ENCODE data around the gene NRG2.

The NRG2 gene

DNA sequence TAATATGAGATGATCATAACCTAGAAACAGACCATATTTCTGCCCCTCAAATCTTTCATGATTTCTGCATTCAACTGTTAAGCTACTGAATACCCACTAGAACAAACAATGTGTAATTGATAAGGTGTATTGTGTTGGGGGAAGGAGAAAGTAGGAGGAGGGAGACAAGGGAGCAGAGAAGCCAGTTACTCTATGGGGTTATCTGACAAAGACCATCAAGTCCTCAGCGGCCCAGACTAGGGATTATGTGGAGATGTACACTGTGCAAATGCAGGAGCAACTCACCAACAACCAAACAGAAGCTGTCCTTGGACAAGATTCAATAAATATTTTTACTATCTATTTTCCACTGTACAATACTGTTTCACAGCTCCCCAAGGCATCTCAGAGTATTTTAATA is 2.7 kb downstream of the NRG2 start:
- no peak for DNase-seq

DNA sequence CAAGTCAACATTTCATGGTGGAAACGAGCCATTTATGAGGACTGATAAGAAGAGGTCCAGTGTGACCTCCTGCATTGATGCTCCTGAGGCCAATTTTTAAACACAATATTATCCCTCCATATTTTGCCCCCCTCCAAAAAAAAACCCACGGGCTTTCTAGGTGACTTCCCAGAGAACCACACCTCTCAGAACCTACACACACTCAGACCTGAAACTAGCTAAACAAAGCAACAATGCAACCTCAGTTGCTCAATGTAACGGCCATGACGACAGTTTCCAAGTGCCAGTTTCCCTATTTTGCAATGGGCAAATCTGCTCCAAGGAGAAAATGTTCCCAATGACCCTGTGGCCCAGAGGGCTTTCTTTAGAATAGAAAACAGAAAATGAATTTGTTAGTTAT is 3.5 kb downstream of the NRG2 start:
- DNase-seq = no peak

DNA sequence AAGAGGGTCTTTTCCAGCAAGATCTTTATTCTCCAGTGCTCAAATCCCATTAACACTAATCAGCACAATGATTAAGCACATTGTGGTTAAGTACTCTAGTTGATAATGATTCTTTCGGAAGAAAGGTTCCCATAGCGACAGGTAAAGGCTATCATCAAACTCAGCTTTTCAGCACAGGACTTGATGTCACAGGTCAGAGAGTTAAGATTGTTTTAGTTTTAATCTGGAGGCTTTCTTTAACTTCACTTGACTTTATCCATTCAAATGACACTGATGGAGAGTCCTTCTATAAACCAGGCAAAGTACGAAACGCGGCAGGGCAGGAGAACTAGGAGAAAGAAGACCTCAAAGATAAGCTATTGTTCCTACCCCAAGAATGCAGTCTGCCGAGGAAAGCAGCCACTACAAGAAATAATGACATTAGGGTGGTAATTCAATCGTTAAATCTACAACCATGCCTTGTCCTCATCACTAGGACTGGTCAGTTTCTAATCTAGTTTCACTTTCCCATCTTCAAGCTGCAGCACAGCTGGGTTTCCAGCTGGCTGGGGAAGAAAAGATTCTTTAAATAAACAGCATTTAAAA is 4.6 kb downstream of the NRG2 start:
- DNase-seq = no peak

DNA sequence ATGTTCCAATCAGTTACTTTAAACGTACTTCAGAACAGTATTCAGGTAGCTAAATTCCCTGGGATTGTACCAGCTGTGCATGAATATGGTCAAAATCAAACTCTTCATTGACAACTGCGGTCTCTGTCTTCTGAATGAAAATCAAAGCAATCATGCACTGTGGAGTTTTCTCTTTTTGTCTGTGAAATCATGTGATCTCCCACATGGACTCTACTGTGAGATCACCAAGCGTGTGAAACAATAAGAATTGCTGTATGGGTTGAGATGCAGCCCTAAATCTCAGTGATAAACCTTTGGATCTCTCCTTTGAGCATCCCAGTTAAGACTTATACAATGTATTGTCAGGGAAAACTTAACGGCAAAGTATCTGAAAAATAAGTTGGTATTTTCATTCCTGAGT is 6.1 kb downstream of the NRG2 start:
- DNase-seq = no peak

DNA sequence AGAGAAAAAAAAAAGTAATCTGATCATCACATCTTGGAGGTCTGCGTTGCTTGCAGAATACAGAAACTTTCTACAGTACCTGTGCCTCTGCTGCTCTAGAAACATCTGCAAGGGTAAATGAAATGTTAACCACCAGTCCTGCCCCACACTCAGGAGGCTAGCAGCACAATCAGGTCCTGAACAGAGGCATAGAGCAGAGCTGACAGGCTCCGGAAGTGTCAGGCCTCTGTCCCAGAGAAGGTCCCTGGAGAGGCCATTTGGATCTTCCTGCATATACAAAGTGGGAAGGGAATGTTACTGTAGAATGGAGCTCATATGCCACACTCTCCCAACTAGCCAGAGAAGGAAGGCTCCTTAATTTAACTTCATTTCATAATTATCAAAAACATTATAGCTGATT is 7.2 kb downstream of the NRG2 start:
- DNase-seq = no peak

DNA sequence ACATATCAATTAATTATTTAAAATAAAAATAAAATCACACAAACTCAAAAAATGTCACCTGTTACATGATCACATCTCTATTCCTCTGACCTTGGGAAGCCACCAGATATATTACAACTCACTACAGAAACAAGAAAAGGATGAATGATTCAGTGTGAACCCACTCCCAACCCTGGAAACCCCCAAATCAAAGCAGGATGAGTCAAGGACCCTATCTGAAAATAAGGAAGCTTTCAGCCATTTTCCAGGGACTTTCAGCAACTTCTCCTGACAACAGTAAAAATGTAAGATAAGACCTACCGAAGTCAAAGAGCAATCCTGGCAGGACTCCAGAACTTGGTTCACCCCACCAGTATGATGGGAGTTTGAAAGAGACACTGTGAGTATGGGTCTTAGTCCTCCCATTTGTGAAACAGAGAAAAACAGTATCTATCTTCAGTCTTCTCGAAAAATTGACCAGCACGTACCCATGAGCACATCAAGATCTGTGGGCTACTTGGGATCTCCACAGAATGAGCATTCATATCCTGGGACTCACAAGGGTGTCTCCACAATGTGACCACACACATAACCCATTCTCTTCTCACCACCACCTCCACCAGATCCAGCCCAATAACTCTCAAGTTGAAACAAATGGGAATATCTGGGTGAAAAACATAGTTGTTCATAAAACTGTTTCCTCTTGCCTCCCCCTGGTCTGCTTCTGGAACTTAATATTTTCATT is 9.9 kb downstream of the NRG2 start:
- DNase-seq = no peak

DNA sequence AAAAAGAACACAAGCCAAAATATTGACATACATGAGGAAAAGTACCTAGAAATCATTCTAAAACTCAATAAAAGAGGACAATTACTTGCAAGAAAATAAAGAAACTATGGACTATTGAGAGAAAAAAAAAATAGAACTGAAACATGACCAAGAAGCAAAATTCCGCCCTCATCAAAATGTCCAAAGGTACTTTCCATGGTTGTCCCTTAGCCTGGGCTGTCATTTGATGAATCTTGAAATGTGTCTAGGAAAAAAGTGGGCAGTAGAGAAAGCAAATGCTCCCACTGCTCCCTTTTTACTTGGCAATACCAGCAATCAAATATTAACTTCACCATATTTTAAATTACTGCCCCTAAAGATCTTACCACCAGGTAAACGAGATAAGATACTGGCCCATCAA is 10.8 kb downstream of the NRG2 start:
- no peak for DNase-seq

DNA sequence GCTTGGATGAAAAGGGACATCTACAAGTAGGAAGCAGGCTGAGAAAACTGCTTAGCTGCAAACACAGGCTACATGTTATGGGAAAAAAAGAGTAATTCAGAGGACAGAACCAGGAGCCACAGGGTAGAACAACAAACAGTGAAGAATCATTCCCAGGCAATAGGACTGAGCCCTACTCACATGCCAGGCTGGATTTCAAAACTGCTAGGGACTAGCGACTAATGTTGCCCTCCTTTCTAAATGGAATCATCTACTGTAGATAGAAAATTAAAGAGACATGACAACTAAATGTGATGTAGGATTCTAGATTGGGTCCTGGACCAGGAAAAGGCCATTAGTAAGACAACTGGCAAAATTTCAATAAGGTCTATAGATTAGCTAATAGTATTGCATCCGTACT is 15.3 kb downstream of the NRG2 start:
- no peak for DNase-seq

DNA sequence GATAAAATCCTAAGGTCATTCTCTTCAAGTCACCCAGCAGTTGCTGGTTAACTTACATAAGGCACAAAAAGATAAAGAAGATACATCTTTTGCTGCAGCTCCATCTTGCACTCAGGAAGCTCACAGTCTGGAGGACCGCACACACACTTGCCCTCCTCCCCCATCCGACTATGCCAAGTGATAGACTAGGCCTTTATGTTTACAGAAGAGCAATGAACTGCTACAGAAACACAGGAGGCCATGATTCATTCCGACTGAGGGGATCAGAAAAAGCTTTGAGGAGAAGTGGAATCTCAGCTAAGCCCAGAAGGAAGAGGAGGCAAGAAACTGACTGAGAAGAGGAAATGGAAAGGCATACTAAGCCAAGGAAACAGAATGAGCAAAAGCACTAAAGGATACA is 17.4 kb downstream of the NRG2 start:
- no peak for DNase-seq

DNA sequence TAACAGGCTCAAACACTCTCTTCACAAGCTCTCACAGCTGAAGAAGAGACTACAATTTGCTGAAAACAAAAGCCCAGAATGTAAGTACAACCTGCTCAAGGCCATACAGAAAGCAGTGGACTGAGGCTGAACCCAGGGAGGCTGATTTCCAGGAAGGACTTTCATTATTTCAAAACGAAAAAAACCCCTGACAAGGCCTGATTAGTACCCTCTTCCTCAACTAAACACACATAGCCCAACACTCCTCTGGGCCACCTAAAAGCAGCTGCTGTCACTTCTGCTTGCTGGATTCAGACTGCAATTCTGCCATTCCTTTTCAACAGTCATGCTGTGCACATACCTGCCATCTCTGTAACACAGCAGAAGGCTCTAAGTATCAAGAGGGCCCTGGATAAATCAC is 18.2 kb downstream of the NRG2 start:
- no peak for DNase-seq

DNA sequence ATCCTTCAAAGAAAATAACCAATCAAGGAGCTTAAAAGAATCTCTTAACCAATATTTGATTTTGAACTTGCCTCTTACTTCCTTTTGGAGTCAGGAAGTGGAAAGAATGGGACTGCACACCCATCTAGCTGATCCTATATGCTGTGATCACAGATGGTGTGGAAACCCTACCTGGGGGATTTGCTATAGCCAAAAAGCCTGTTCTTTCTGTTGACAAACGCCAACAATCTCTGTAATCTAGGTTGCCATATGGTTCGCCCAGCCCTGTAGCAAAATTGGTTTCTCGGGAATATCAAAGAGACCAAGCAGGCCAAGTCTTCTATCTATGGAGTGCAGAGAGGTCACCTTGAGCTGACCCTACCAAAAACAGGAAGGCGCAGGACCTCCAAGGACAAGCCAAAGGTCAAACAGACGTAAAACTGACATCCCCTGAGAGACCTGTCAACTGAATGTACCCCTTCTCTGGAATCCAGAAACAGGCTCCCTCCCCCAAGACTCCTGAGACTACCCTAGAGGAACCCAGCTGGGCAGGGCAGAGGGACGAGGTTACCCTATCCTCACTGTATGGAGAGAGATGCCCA is 19.4 kb downstream of the NRG2 start:
- DNase-seq = no peak

DNA sequence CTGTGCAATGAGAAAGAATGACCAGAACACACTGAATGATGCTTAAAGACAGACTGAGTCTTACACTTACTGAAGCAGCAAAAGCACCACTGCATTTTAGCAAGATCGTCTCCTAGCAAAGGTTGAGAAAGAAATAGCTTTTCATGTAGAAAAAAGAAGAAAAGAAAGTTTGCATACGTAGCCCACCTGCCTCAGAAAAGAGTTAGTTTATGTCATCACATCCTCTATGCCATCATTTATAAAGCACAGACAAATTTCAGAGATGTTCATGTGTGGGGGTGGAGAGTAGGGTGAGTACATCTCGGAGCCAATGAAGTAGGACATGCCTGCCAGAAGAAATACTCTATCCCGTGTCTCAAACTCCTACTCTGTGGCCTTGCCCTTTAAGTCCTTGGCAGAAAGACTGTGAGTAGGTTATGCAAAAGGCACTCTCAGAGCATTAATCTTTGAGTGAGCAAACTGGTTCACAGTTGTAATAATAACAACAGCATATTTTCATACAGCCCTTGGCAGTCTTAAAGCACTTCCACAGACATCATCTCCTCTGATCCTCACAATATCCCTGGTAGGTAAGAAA is 22.4 kb downstream of the NRG2 start:
- DNase-seq = no peak

DNA sequence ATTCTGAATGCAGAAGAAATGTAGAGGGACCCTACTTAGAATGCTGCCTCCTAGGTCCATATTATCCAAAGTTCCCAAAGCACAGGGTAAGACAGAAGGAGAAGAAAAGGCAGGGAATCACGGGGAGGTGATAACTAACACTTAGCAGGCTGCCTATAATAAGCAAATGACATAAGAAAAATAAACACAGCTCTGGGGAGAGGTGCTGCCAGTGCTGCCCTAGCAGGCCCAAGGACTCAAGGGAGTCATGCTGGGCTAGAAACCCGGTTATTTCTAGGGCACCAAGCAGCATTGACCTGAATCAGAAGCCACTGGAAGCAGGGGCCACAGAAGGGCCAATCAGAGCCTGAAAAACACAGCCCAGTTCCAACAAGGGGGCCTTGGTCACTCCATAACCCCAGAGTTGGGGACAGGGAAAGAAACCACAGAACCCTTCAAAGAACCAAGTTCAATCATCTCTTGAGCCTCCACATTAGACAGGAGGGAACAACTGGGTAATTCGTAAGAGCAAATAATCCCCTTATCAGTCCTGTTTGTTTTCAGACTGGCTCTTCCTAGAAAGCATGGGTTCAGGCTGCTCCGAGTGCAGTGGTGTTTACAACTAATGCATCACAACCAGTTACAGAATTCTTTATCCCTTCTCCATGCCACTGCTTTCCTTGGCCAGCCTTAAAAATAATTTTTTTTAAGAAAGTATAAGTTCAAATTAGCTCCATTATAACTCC is 24.0 kb downstream of the NRG2 start:
- no peak for DNase-seq

DNA sequence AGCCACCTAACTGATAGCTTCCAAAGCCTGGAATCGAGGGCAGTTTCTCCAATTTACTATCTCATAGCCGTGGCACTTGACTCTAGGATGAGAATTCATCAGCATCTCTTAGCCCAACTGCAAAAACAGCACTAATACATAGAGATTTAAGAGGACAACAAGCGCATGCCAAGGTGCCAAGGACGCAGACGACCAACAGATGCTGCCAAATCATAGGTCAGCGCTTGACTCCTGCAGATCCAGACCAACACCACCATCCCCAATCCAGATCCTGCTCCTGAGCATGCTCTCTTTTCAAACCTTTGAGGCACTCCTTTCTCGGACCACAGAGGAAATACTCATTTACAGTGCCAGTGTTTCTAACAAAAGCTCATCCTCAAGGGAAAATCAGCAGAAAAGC is 24.6 kb downstream of the NRG2 start:
- no peak for DNase-seq

DNA sequence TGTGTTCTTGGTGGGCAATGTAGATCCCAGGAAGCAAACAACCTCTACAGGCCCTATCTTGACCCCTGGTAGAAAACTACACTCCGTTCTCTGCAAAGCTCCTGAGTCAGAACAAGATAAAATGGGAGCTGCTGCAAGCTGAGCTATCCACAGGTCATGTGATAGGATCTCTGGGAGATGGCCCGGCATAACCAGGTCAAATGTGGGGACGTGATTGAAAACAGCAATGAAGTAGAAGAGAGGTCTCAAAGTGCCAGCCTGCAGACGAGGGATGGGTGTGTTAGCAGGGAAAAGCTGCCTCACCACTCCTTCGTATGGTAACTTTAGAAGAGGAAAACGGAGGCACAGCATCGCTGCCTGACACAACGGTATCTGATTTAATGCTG is 25.0 kb downstream of the NRG2 start:
- DNase-seq = no peak

DNA sequence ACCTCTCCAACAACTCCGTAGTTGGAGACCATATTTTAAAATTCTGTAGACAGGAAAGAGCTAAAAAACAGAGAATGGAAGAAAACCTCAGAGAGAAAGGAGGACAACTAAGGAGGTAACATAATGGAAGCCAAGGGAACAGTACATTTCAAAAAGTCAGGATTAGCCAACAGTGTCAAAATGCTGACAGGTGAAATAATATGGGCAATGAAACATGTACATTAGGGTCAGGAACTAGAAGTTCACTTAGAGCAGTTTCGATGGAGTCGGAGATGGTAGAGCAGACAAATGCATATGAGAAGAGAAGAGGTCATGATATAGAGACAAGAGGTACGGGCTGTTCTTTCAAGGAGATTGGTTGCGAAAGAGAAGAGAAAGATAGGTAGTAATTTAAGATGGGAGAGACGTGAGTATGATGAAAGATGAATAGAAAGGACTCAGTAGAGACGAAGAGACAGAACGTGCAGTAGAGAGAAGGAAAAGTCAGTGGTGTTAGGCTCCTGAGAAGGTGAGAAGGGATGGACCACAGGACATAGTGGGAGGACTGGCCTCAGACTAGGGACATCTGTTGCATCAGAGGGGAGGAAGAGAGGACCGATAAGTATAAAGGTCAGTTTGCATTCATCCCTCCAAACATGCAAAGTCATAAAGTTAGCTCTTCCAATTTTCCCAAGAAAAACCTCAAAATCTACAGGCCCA is 25.6 kb downstream of the NRG2 start:
- DNase-seq = no peak

DNA sequence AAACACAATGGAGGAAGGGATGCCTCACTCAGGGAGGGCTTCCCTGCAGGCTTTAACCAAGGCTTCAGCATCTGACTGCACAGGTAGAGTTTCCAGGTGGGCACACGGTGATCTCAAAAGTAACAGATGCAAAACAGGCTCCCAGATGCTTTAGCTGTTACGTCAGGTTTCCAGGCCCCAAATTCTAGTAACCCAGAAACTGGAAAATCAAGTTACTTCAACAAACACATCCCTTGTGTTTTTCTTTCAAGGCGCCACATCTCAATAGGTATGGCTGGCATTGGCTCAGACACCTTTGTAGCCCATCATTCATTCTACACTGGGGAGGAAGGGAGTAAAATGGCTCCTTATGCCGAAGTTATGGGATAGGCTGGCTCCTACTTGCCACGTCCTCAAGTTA is 27.4 kb downstream of the NRG2 start:
- DNase-seq = no peak

DNA sequence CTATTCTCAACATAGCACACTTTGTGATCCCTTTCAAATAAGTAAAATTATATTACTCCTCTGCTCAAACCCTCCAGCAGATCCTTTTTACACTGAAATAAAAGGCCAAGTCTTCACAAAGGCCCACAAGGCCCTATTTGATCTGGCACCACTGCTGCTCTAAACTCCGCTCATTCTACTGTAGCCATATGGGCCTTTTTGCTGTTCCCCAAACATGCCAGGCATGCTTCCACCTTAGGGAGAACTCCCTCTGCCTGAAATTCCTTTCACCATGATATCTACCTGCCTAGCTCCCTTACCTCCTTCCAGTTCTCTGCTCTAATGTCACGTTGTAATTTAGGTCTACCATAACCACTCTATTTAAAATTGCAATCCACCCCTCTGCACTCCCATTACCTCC is 28.3 kb downstream of the NRG2 start:
- DNase-seq = no peak

DNA sequence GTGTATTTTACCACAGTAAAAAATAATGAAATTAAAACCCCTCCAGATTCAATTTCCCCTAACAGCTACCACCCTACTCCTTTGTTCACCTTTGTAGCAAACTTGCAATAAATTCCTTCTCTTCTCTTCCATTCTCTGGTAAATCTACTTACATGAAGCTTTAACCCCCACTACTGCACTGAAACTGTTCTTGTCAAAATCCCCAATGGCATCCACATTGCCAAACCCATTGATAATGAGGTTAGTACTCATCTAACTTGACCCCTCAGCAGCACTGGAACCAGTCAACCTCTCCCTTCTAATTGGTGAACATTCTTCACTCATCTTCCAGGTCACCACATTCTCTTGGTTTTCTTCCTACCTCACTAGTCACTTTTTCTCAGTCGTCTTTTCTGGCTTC is 29.6 kb downstream of the NRG2 start:
- DNase-seq = no peak

DNA sequence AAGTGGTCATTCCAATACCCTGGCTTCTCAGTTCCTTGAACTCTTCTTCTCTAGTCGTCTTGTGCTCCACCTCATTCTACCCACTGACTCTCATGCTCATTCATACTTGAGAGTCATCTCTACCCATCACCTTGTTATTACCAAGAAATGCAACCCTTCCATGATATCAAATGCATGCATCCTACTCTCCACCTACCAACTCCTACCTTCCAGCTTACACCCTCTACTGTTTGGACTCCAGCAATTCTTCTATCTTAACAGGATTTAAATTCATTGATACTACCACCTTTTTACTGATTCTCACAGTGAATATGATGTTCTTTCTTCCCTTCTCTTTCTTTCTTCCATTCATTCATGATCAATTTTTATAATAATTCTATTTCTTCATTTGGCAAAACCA is 30.7 kb downstream of the NRG2 start:
- no peak for DNase-seq

DNA sequence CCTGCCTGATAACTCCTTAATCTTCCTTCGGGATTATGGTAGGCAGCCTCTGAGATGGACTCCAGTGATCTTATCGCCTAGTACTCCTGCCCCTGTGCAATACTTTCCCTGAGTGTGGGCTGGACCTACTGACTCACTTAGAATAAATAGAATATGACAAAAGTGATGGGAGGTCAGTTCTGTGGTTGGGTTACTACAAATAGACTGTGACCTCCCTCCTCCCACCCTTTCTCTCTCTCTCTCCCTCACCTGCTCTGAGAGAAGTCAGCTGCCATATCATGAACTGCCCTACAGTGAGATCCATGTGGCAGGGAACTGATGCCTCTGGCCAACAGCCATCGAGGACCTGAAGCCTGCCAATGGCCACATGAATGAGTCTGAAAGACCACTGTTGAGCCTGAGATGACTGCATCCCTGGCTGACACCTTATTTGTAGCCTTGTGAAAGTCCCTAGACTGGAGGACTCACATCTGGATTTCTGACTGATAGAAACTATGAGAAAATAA is 31.7 kb downstream of the NRG2 start:
- no peak for DNase-seq

DNA sequence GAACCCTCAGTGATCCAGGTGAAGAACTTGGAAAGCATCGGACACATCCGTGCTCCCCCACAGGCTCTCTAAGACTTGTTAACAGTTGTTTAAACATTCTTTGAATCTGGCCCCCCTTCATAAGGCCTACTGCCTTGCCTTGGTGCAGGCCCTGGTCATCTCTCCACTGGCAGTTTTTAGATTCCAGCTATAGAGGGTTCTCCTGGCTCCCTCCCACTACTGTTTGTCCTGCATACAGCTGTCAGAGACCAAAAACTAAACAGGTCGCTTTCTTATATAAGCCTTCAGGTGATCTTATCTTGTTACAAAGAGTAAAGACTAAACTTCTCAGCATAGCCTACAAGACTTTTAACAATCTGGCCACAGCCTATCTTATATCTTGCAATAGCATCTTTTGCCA is 32.3 kb downstream of the NRG2 start:
- no peak for DNase-seq

DNA sequence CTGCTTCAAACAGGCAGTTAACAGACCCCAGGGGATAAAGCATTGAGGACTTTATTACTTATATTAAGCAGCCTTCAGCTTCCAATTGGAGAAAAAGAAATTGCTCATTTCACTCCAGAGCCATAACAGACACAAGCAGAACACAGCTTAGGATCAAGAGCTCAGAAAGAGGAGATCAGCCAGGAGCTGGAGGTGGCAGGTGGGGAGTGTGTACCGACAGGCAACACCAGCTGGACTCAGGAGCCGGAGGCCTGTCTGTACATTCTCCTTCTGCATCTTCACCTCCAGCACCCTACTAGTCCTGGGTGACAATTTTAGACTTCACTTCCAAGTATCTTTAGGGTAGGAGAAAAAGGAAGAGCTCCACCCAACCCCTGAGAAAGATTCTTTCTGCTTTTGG is 35.8 kb downstream of the NRG2 start:
- no peak for DNase-seq

Data from stimulated activated CD4-positive, alpha-beta T cell treated with anti-CD3 and anti-CD28 coated beads, Interleukin-2, amount 100 ng/mL, for 48 hours (primary cell).